ENCODE data around the gene PPARA. TPM values are rescaled to one million over a fixed set of nuclear protein-coding genes. Genes with fewer than 3 reads are reported as not detected.
"Not testable (repeated sequence)": the region's sequence is repeated elsewhere in the genome, so short reads cannot be mapped to it uniquely, and the experiment has no call there.

The PPARA gene
- total and polyA plus RNA-seq, 2 of the 4 experiments (the other 2 are of a cell fraction), result 3.1 to 7.0 TPM

GRCh38 chr22:46198274-46198673, 47.9 kb downstream of the PPARA start:
- 97% methylated on average over 5 of the region's 18 CpGs; no CpG with 5 or more reads in 1 of the 2 experiments for WGBS, 2 experiments (ENCODE audit: extremely low coverage in 2 of 2, insufficient read length in 1 of 2)
- Histone ChIP-seq H4K20me1 (ENCODE audit: insufficient read depth, low read length) (peaks cover 4% of the 10 kb centered on the region), H3K56ac (ENCODE audit: extremely low read depth, insufficient read depth, low read length) (no peak overlapping the region), H3K36me3 (ENCODE audit: control insufficient read depth, insufficient read depth, low read length) (peaks cover 20% of the 10 kb centered on the region), H2BK5ac (ENCODE audit: low read depth, low read length, poor library complexity, severe bottlenecking) (no peak overlapping the region), H3K14ac (replicated peaks; ENCODE audit: low read depth, low read length) (no peak overlapping the region), H3K4me1 (ENCODE audit: control insufficient read depth, insufficient read depth, low read length) (peaks cover 4% of the 10 kb centered on the region; the same call in 1 of the 2 replicates), H4K5ac (ENCODE audit: low read depth, low read length) (no peak overlapping the region), H3K18ac (ENCODE audit: low read depth, low read length) (no peak overlapping the region), H2BK20ac (ENCODE audit: low read depth, low read length) (no peak overlapping the region), H3K4me2 (ENCODE audit: low read depth, low read length) (no peak overlapping the region), H4K91ac (ENCODE audit: insufficient read depth, low read depth, low read length) (no peak overlapping the region), H3K27me3 (ENCODE audit: control insufficient read depth, insufficient read depth, low read length) (no peaks in the 10 kb centered on the region), H3K23ac (ENCODE audit: low read depth, low read length) (no peak overlapping the region), H3K79me1 (ENCODE audit: low read depth in 1 of 2, low read length in 2 of 2) (peaks cover 4 to 15% of the 10 kb centered on the region in 2 experiments; a peak in 2 of 4 replicates), H2AK9ac (replicated peaks; ENCODE audit: low read depth, low read length, poor library complexity) (no peak overlapping the region), H2BK120ac (ENCODE audit: low read depth, low read length) (no peak overlapping the region), H3K9me1 (ENCODE audit: insufficient read depth, low read length) (peaks cover 10% of the 10 kb centered on the region), H3K9ac (ENCODE audit: low read depth, low read length) (no peak overlapping the region), H3K9me3 (ENCODE audit: control insufficient read depth, insufficient read depth, low read length) (no peaks in the 10 kb centered on the region), H4K8ac (ENCODE audit: low read depth in 2 of 2, low read length in 2 of 2) (no peak overlapping the region), H3K4me3 (ENCODE audit: insufficient read depth, low read depth, low read length) (no peak overlapping the region), H2BK15ac (ENCODE audit: low read depth, low read length) (no peak overlapping the region), H3K27ac (ENCODE audit: insufficient read depth, low read length) (no peak overlapping the region), H2AFZ (replicated peaks; ENCODE audit: low read length, poor library complexity) (no peak overlapping the region), H2AK5ac (ENCODE audit: low read depth, low read length) (no peak overlapping the region), H3K4ac (ENCODE audit: low read depth, low read length) (no peak overlapping the region)
- no peak for ATAC-seq (ENCODE audit: low read depth)
- CTCF ChIA-PET, result no interaction called here
- TF ChIP-seq CEBPB (IDR thresholded peaks at IDR 0.05; ENCODE audit: low read depth, low read length) (peak; percentile 89), RFX5 (IDR thresholded peaks at IDR 0.05; ENCODE audit: low read depth, low read length) (no peak), POLR2A (IDR thresholded peaks at IDR 0.05; ENCODE audit: low read depth, low read length) (no peak)
- DNase-seq, result no peak
- in situ Hi-C loops (cut with MboI; ENCODE audit: low sequenced_read_pairs), result no loop called here
- intact Hi-C loops (cut with micrococcal nuclease), result no loop called here
- no TSS peak for BruUV-seq (replicated peaks)
- POLR2A ChIA-PET (ENCODE audit: unreplicated experiment), result no interaction called here
- dilution Hi-C loops (cut with HindIII; ENCODE audit: low sequenced_read_pairs, unreplicated experiment), result no loop called here

GRCh38 chr22:46198806-46199205, 48.5 kb downstream of the PPARA start:
- BruUV-seq (replicated peaks); POLR2A ChIA-PET (ENCODE audit: unreplicated experiment); DNase-seq; H2BK15ac ChIP-seq (ENCODE audit: low read depth, low read length); dilution Hi-C loops (cut with HindIII; ENCODE audit: low sequenced_read_pairs, unreplicated experiment); H2BK120ac ChIP-seq (ENCODE audit: low read depth, low read length); H2BK20ac ChIP-seq (ENCODE audit: low read depth, low read length); H4K91ac ChIP-seq (ENCODE audit: insufficient read depth, low read depth, low read length); H4K8ac ChIP-seq (ENCODE audit: low read depth in 2 of 2, low read length in 2 of 2); H2AFZ ChIP-seq (replicated peaks; ENCODE audit: low read length, poor library complexity); in situ Hi-C loops (cut with MboI; ENCODE audit: low sequenced_read_pairs); H3K27ac ChIP-seq (ENCODE audit: insufficient read depth, low read length); H4K5ac ChIP-seq (ENCODE audit: low read depth, low read length); H3K23ac ChIP-seq (ENCODE audit: low read depth, low read length); H3K4me1 ChIP-seq (ENCODE audit: control insufficient read depth, insufficient read depth, low read length); CTCF ChIA-PET; H3K4me3 ChIP-seq (ENCODE audit: insufficient read depth, low read depth, low read length); H3K56ac ChIP-seq (ENCODE audit: extremely low read depth, insufficient read depth, low read length); H2AK5ac ChIP-seq (ENCODE audit: low read depth, low read length); H3K27me3 ChIP-seq (ENCODE audit: control insufficient read depth, insufficient read depth, low read length); H3K4ac ChIP-seq (ENCODE audit: low read depth, low read length); H3K9me3 ChIP-seq (ENCODE audit: control insufficient read depth, insufficient read depth, low read length); H4K20me1 ChIP-seq (ENCODE audit: insufficient read depth, low read length); ATAC-seq (ENCODE audit: low read depth); H2AK9ac ChIP-seq (replicated peaks; ENCODE audit: low read depth, low read length, poor library complexity); H3K14ac ChIP-seq (replicated peaks; ENCODE audit: low read depth, low read length); intact Hi-C loops (cut with micrococcal nuclease); H3K18ac ChIP-seq (ENCODE audit: low read depth, low read length); H3K9me1 ChIP-seq (ENCODE audit: insufficient read depth, low read length); H3K9ac ChIP-seq (ENCODE audit: low read depth, low read length); H3K4me2 ChIP-seq (ENCODE audit: low read depth, low read length); H2BK5ac ChIP-seq (ENCODE audit: low read depth, low read length, poor library complexity, severe bottlenecking): not testable (repeated sequence)
- H3K79me1 ChIP-seq (ENCODE audit: low read depth in 1 of 2, low read length in 2 of 2), result peaks cover 4 to 15% of the 10 kb centered on the region in 2 experiments; a peak in 2 of 4 replicates
- 91% methylated on average over 10 of the region's 18 CpGs; no CpG with 5 or more reads in 1 of the 2 experiments for WGBS, 2 experiments (ENCODE audit: extremely low coverage in 2 of 2, insufficient read length in 1 of 2)
- peaks cover 23% of the 10 kb centered on the region for H3K36me3 ChIP-seq (ENCODE audit: control insufficient read depth, insufficient read depth, low read length)

Measured in IMR-90 (cell line).